Thymus (tissue), 11 donors: ENCODE measurements around the gene SNX20. TPM values are rescaled to one million over a fixed set of nuclear protein-coding genes. Genes with fewer than 3 reads are reported as not detected.

Experiments
- DNase-seq, 9 donors: peaks; one replicate each; pipeline ENCODE4 v3.0.0-alpha.2; 2013; ENCODE audit warnings: low spot score in 9 of 9, low read depth in 6 of 9, missing footprints in 1 of 9
- H3K27ac ChIP-seq, 2 donors: one replicate each; pipeline ENCODE4 v1.5.1; 2013; ENCODE audit warnings: control low read depth in 1 of 2, low read depth in 1 of 2, low read length in 1 of 2, mild to moderate bottlenecking in 1 of 2, moderate library complexity in 1 of 2
- H3K27me3 ChIP-seq, 2 donors: one replicate each; pipeline ENCODE4 v1.5.1; 2013; ENCODE audit warnings: low read length in 1 of 2; ENCODE audit not compliant: control insufficient read depth in 2 of 2, insufficient read depth in 1 of 2
- H3K36me3 ChIP-seq, 2 donors: one replicate each; pipeline ENCODE4 v1.5.1; 2013; ENCODE audit warnings: low read length in 1 of 2, mild to moderate bottlenecking in 1 of 2, moderate library complexity in 1 of 2; ENCODE audit not compliant: control insufficient read depth in 2 of 2, insufficient read depth in 2 of 2
- H3K4me1 ChIP-seq, 2 donors: one replicate each; pipeline ENCODE4 v1.5.1; 2013; ENCODE audit warnings: low read length in 2 of 2; ENCODE audit not compliant: control insufficient read depth in 2 of 2, insufficient read depth in 2 of 2
- H3K4me3 ChIP-seq, 2 donors: one replicate each; pipeline ENCODE4 v1.5.1; 2013; ENCODE audit warnings: low read length in 2 of 2, control low read depth in 1 of 2, mild to moderate bottlenecking in 1 of 2
- H3K9me3 ChIP-seq, 2 donors: one replicate each; pipeline ENCODE4 v1.5.1; 2013; ENCODE audit warnings: low read length in 1 of 2, mild to moderate bottlenecking in 1 of 2; ENCODE audit not compliant: control insufficient read depth in 2 of 2, insufficient read depth in 1 of 2
- WGBS: extraction: QIAGEN DNeasy Blood & Tissue Kit; methylation state at CpG from one replicate; pipeline ENCODE4 v1.1.7; 2013; 5-methylcytosine and 5-hydroxymethylcytosine counted together
- polyA plus RNA-seq: library from polyadenylated mRNA; stranded (reverse); fragments of 200-250 nt; gene quantifications from one replicate; pipeline ENCODE4 v1.2.3, GENCODE V29; 2013
- total RNA-seq: library from RNA; stranded (reverse); fragments of 120-200 nt; gene quantifications from one replicate; pipeline ENCODE4 v1.2.4, GENCODE V29; 2013
- donor health status: healthy.

SNX20 gene
- total and polyA plus RNA-seq, 2 donors: 25.0 to 34.2 TPM

DNA sequence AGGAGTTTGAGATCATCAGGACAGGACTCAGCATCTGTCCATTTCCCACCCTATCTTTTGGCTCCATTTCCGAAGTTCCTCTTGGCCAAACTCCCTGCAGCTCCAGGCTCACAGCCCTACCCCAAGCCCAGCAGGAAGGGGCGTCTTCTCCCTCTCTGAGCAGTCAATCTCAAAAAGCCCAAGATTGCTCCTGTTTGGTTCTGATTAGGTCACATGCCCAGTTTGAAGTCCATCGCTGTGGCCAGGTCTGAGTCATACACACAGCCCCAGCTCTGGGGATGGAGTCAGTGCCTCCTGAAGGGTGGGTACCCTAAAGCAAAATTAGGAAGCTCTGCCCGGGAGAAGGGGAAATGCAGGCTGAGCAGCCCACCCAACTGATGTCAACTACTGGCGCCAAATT, 23.9 kb downstream of the SNX20 start:
- no peak for DNase-seq
- no peaks in the 10 kb centered on the region for H3K27me3 ChIP-seq
- peaks cover 0 to 14% of the 10 kb centered on the region in 2 donors for H3K4me1 ChIP-seq
- H3K36me3 ChIP-seq: no peaks in the 10 kb centered on the region
- H3K9me3 ChIP-seq: peaks cover 0 to 5% of the 10 kb centered on the region in 2 donors
- H3K27ac ChIP-seq: no peak overlapping the region
- no peak overlapping the region for H3K4me3 ChIP-seq
- 90% methylated on average over 5 of the region's 5 CpGs for WGBS

DNA sequence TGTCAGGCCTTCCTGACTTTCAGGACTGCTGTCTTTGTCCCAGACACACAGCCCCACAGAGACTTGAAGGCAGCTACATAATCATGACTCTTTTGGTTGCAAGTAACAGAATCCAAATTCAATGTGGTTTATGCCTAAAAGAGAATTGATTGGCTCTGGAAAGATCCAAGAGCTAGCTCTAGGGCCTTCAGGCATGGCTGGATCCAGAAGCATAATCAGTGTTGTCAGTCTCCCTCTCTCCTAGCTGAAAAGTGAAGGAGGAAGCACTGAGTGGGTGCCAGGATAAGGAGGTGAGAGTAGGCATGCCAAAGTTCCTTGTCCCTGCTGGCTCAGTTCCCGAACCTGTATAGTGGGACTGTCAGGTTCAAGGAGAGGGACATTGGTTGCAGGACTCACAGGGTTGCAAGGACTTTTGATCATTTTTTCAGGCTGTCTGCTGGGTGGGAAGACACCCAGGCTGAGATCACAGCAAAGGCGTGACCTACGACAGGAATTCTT, 25.5 kb downstream of the SNX20 start:
- H3K4me3 ChIP-seq: no peak overlapping the region
- no peak overlapping the region for H3K27ac ChIP-seq
- no peaks in the 10 kb centered on the region for H3K36me3 ChIP-seq
- DNase-seq: no peak
- H3K9me3 ChIP-seq: no peaks in the 10 kb centered on the region
- H3K27me3 ChIP-seq: no peaks in the 10 kb centered on the region
- H3K4me1 ChIP-seq: peaks cover 0 to 14% of the 10 kb centered on the region in 2 donors
- WGBS: 98% methylated on average over 3 of the region's 3 CpGs

DNA sequence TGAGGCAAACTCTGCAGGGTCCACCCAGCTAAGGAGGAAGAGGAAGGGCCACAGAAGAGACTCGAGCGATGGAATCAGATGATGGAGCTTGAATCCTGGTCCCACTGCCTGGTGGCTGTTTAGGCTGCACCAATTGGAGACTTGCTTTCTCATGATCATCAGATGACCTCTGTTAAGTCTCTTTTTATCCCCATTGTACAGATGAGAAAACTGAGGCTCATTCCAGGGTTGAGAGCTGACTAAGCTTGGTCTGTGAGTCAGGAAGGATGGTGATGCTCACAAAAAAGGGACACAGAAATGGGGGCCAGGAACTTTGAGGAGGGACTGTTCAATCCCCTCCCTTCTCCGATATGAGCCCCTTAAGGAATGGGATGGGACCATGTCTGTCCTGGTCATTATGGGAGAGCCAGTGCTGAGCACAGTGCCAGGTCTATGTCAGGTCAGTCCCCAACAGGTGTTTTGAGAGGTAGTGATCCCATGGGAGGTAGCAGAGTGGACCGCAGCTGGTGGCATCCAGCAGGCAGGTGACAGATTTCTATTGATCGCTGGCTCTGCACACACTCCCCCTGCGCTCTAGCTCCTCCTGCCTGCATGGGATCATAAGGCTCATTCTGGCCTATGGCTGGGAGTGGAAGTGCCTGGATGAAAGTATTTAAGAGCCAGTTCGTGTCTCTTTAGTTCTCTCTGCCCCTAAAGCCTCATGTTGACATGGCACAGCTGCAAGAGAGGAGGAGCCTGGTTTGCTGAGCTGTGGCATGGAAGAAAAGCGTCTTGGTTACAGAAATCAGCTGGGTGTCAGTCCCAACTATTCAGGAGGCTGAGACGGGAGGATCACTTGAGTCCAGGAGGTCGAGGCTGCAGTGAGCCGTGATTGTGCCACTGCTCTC, 27.2 kb downstream of the SNX20 start:
- WGBS: 93% methylated on average over 11 of the region's 11 CpGs
- DNase-seq: no peak
- no peak overlapping the region for H3K4me3 ChIP-seq
- H3K27me3 ChIP-seq: no peaks in the 10 kb centered on the region
- H3K27ac ChIP-seq: no peak overlapping the region
- H3K4me1 ChIP-seq: peaks cover 0 to 11% of the 10 kb centered on the region in 2 donors
- H3K9me3 ChIP-seq: no peaks in the 10 kb centered on the region
- H3K36me3 ChIP-seq: no peaks in the 10 kb centered on the region

DNA sequence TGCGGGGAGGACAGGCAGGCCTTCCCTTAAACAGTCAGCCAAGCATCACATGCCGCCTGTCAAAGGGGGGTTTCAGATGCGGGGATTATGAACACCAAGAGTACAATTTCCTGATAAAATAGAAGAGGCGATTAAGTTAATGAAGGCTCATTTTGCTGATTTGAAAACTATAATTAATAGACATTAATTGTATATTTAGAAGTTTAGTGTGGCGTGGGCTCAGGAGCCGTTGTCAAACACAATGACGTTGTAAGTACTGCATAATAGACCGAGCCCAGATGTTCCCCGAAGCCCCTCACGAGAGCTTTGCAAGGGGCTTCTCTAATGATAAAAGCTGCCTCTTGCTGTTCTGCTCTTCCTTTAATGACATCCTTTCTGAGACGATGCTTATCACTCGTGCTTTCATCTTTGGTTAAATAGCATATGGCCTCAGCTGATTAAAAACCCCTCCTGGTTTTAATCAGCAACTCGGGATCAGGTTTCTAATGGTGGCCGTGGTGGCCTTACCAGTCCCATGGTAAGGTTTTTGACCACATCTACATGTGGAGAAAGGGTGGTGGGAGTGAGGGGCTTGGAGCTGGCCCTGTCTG, 28.2 kb downstream of the SNX20 start:
- WGBS: 87% methylated on average over 14 of the region's 14 CpGs

DNA sequence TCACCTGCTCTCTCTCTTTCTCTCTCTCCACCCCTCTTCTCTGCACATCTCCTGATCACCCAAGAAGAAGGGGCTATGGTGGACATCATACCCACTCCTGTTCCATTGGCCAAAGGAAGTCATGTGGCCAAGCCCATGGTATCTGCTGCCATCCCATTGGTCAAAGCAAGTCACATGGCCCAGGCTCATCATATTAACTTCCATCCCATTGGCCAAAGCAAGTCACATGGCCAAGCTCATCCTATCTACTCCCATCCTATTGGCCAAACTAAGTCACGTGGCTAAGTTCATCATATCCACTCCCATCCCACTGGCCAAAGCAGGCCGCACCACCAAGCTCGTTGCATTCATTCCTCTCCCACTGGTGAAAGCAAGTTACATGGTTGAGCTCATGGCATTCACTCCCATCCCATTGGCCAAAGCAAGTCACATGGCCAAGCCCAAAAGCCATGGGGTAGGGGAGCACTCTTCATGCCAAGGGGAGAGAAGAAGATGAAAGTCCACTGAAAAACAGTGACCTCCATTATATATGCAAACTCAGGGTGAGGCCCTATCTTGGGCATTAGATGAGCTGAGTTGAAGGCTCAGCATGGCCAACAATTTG, 29.2 kb downstream of the SNX20 start:
- no peaks in the 10 kb centered on the region for H3K36me3 ChIP-seq
- DNase-seq: no peak
- no peaks in the 10 kb centered on the region for H3K4me1 ChIP-seq
- H3K27me3 ChIP-seq: no peaks in the 10 kb centered on the region
- no peak overlapping the region for H3K27ac ChIP-seq
- no peak overlapping the region for H3K4me3 ChIP-seq
- WGBS: 98% methylated on average over 3 of the region's 3 CpGs
- no peaks in the 10 kb centered on the region for H3K9me3 ChIP-seq

More for the DNA sequence above, 28.2 kb downstream of the SNX20 start:
- H3K4me1 ChIP-seq: peaks cover 0 to 8% of the 10 kb centered on the region in 2 donors
- H3K27ac ChIP-seq: no peak overlapping the region
- no peaks in the 10 kb centered on the region for H3K9me3 ChIP-seq
- H3K36me3 ChIP-seq: no peaks in the 10 kb centered on the region
- DNase-seq: no peak
- no peak overlapping the region for H3K4me3 ChIP-seq
- no peaks in the 10 kb centered on the region for H3K27me3 ChIP-seq

DNA sequence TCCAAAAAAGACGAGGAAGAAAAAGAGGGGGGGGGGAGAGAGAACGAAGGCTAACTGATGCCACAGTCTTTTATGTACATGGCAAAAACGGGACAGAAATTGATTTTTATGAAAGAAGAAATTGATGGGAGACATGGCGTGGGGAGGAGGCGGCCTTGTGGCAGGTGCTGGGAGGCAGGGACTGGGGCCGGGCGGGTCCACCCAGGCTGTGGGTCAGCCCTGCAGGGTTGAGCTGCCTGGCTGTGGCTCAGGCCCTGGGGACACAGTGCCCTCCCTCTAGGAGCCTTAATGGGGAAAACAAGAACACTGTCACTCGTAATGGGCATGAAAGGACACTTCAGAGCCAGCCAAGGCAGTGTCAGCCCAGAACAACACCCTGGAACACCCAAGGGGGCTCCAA, 34.8 kb downstream of the SNX20 start:
- Histone ChIP-seq H3K4me3 (no peak overlapping the region), H3K4me1 (no peaks in the 10 kb centered on the region), H3K36me3 (no peaks in the 10 kb centered on the region), H3K27ac (no peak overlapping the region), H3K27me3 (no peaks in the 10 kb centered on the region), H3K9me3 (no peaks in the 10 kb centered on the region)
- no peak for DNase-seq
- WGBS: 95% methylated on average over 8 of the region's 8 CpGs

DNA sequence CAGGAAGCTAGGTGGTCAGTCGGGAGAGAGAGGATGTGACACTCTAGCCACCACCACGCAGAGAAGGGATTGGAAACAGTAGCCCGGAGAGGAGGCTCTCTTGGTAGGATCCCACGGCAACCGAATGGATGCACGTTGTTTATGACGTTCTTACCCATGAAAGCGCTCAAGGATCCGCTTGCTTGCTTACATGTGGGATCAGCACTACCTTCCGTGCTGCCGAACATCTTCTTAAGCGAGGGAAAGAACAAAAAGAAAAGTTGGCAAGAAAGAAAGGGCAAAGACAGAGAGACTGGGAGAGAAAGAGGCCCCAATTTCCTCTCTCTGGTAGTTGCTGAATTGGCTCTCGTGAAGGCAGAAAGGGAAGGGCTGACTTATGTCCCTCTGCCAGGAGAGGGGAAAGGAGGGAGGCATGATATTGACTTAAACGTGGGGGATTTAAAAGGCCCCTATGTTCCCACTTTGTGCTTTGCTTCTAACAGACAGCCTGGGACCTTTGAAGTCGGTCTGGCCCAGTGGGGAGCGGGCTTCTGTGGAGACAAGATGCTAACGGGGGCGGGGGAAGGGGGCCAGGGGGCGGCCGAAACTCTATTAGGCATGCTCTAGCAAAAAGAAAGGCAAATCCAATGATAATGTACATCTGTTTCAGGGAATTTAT, 35.4 kb downstream of the SNX20 start:
- Histone ChIP-seq H3K36me3 (no peaks in the 10 kb centered on the region), H3K4me1 (no peaks in the 10 kb centered on the region), H3K4me3 (no peak overlapping the region), H3K27ac (no peak overlapping the region), H3K27me3 (no peaks in the 10 kb centered on the region), H3K9me3 (no peaks in the 10 kb centered on the region)
- no peak for DNase-seq
- WGBS: 88% methylated on average over 20 of the region's 20 CpGs

DNA sequence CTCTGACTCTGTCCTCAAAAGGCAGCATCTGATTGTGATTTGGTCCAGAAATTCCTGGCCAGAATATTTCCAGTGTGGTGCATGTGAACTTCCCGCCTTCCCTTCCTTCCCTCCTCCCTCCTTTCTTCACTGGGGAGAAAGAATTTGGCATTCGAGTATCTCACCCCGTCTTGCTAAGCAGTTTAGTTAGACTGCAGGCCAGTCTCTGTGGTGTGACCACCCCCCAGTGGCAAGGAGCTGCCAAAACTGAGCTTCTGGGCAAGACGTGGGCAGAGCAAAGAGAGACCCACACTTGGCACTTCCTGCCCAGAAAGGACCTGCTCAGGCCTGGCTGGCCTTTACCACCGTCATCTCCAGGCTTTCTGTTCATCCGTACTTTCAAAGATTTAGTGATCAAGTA, 36.4 kb downstream of the SNX20 start:
- H3K4me3 ChIP-seq: no peak overlapping the region
- no peaks in the 10 kb centered on the region for H3K4me1 ChIP-seq
- no peaks in the 10 kb centered on the region for H3K9me3 ChIP-seq
- H3K36me3 ChIP-seq: no peaks in the 10 kb centered on the region
- H3K27me3 ChIP-seq: no peaks in the 10 kb centered on the region
- H3K27ac ChIP-seq: no peak overlapping the region
- DNase-seq: peak in 1 of 9 donors; percentile 30
- WGBS: 54% methylated on average over 6 of the region's 6 CpGs
